ENCODE data around the gene ABLIM2. TPM values are rescaled to one million over a fixed set of nuclear protein-coding genes. Genes with fewer than 3 reads are reported as not detected.
"Not testable (repeated sequence)": the region's sequence is repeated elsewhere in the genome, so short reads cannot be mapped to it uniquely, and the experiment has no call there.

ABLIM2 gene
- total RNA-seq, 4 donors from 2014 or later = 4.2 to 28.5 (median 8.7) TPM

DNA sequence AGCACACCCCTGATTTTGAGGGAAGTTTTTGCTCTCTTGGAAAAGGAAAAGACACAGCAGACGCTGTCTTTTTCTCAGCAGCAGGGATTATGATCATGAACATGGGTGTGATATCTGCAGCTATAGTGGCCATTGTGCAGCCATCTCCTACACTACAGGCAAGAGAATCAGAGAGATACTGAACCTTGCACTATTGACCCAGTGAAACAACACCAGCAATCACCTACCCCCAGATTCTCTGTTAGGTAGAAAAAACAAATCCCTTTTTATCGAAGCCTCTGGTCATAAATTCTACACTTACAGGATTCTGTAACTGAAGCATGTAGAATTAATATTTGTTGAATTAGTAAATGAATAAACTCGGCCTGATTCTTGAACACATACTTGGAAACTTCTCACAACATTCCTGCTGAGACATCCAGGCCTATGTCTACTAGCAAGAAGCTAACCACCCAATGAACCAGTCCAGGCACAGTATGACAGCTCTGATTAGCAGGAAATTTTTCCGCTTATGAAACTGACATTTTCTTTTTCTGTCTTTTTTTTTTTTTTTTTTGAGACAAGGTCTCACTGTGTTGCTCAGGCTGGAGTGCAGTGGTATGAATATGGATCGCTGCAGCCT, 213.9 kb downstream of the ABLIM2 start:
- peaks cover 6 to 42% (median 27%) of the 10 kb centered on the region in 4 donors for H3K4me1 ChIP-seq
- peak overlapping the region in 2 of 4 donors; percentile 4 to 40 for H3K27ac ChIP-seq (replicated peaks in 1 of 4)
- no peak overlapping the region for H3K4me3 ChIP-seq
- no peaks in the 10 kb centered on the region for H3K9me3 ChIP-seq
- TF ChIP-seq, protein P1, sequence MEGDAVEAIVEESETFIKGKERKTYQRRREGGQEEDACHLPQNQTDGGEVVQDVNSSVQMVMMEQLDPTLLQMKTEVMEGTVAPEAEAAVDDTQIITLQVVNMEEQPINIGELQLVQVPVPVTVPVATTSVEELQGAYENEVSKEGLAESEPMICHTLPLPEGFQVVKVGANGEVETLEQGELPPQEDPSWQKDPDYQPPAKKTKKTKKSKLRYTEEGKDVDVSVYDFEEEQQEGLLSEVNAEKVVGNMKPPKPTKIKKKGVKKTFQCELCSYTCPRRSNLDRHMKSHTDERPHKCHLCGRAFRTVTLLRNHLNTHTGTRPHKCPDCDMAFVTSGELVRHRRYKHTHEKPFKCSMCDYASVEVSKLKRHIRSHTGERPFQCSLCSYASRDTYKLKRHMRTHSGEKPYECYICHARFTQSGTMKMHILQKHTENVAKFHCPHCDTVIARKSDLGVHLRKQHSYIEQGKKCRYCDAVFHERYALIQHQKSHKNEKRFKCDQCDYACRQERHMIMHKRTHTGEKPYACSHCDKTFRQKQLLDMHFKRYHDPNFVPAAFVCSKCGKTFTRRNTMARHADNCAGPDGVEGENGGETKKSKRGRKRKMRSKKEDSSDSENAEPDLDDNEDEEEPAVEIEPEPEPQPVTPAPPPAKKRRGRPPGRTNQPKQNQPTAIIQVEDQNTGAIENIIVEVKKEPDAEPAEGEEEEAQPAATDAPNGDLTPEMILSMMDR (IDR thresholded peaks at IDR 0.05) = no peak
- no peak for TF ChIP-seq EP300 (IDR thresholded peaks at IDR 0.05)
- TF ChIP-seq POLR2A (IDR thresholded peaks at IDR 0.05; ENCODE audit: low read depth) = no peak
- TF ChIP-seq POLR2AphosphoS5 (IDR thresholded peaks at IDR 0.05) = no peak
- H3K36me3 ChIP-seq = no peaks in the 10 kb centered on the region
- intact Hi-C loops (cut with DNase I) = no loop called here
- 67% methylated on average over 5 of the region's 5 CpGs for WGBS
- no peak for DNase-seq (ENCODE audit: extremely low spot score)
- no peaks in the 10 kb centered on the region for H3K27me3 ChIP-seq

DNA sequence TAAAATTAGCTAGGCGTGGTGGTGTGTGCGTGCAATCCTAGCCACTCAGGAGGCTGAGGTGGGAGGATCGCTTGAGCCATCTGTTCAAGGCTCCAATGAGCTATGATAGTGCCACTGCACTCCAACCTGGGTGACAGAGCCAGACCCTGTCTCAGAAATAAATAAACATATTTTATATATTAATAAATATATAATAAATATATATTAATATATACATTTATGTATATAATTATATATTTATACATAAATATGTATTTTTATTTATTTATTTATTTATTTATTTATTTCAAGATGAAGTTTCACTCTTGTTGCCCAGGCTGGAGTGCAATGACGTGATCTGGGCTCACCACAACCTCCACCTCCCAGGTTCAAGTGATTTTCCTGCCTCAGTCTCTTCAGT, 214.9 kb downstream of the ABLIM2 start:
- H3K36me3 ChIP-seq; intact Hi-C loops (cut with DNase I); H3K27me3 ChIP-seq; H3K4me3 ChIP-seq; H3K9me3 ChIP-seq; DNase-seq (ENCODE audit: extremely low spot score); H3K27ac ChIP-seq (replicated peaks in 1 of 4): not testable (repeated sequence)
- 96% methylated on average over 4 of the region's 4 CpGs for WGBS
- peaks cover 6 to 32% (median 17%) of the 10 kb centered on the region in 4 donors for H3K4me1 ChIP-seq

DNA sequence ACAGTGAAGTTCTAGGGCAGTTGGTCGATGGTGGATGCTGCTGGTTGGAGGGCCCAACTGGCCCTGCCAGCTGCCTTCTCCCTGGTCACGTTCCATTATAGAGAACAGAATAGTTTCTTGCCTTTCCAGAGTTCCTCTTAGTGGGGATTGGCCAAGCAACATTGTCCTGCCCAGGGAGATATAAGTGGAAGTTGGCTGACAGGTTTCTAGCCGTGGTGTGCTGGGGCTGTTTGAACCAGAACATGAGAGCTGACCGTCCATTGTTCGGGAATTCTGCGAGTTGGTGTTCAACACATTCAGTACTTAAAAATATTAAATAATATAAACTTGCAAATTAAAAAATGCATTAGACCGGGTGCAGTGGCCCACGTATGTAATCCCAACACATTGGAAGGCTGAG, 215.4 kb downstream of the ABLIM2 start:
- H3K27ac ChIP-seq (replicated peaks in 1 of 4) = no peak overlapping the region
- H3K4me3 ChIP-seq = no peak overlapping the region
- H3K4me1 ChIP-seq = peaks cover 6 to 31% (median 19%) of the 10 kb centered on the region in 4 donors
- TF ChIP-seq, protein P1 (IDR thresholded peaks at IDR 0.05) = no peak
- TF ChIP-seq POLR2AphosphoS5 (IDR thresholded peaks at IDR 0.05) (no peak), POLR2A (IDR thresholded peaks at IDR 0.05; ENCODE audit: low read depth) (no peak), EP300 (IDR thresholded peaks at IDR 0.05) (no peak)
- H3K27me3 ChIP-seq = no peaks in the 10 kb centered on the region
- H3K9me3 ChIP-seq = no peaks in the 10 kb centered on the region
- H3K36me3 ChIP-seq = no peaks in the 10 kb centered on the region
- no peak for DNase-seq (ENCODE audit: extremely low spot score)
- 95% methylated on average over 8 of the region's 8 CpGs for WGBS
- intact Hi-C loops (cut with DNase I) = no loop called here

DNA sequence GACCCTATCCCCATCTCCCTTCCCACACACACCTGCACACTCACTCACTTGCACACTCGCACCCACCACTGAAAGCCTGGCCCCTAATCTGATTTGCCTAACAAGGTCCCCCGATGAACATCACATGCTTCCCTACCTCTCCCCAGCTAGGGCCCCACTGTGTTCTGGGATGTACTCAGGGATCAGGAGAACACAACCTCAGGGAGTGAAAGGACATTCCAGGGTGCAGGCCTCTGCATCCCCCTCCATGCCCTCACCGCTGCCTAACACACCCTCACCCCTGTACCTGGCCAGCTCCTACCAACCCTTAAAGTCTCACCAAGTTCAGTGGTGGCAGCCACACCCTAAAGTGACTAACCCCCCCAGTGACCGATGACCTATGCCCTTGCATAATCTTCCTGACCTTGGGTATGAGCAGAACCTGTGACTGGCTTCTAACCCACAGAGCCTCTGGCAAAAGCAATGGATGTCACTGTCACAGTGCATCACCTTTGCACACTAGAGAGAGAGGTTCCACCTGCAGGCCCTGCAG, 216.6 kb downstream of the ABLIM2 start:
- Histone ChIP-seq H3K4me1 (peaks cover 9 to 43% (median 30%) of the 10 kb centered on the region in 4 donors), H3K36me3 (no peaks in the 10 kb centered on the region), H3K27ac (replicated peaks in 1 of 4) (no peak overlapping the region), H3K4me3 (no peak overlapping the region), H3K27me3 (no peaks in the 10 kb centered on the region), H3K9me3 (no peaks in the 10 kb centered on the region)
- no peak for DNase-seq (ENCODE audit: extremely low spot score)
- TF ChIP-seq EP300 (IDR thresholded peaks at IDR 0.05) (no peak), POLR2AphosphoS5 (IDR thresholded peaks at IDR 0.05) (no peak), POLR2A (IDR thresholded peaks at IDR 0.05; ENCODE audit: low read depth) (no peak)
- TF ChIP-seq, protein P1 (IDR thresholded peaks at IDR 0.05) = no peak
- intact Hi-C loops (cut with DNase I) = no loop called here
- 96% methylated on average over 3 of the region's 4 CpGs for WGBS

DNA sequence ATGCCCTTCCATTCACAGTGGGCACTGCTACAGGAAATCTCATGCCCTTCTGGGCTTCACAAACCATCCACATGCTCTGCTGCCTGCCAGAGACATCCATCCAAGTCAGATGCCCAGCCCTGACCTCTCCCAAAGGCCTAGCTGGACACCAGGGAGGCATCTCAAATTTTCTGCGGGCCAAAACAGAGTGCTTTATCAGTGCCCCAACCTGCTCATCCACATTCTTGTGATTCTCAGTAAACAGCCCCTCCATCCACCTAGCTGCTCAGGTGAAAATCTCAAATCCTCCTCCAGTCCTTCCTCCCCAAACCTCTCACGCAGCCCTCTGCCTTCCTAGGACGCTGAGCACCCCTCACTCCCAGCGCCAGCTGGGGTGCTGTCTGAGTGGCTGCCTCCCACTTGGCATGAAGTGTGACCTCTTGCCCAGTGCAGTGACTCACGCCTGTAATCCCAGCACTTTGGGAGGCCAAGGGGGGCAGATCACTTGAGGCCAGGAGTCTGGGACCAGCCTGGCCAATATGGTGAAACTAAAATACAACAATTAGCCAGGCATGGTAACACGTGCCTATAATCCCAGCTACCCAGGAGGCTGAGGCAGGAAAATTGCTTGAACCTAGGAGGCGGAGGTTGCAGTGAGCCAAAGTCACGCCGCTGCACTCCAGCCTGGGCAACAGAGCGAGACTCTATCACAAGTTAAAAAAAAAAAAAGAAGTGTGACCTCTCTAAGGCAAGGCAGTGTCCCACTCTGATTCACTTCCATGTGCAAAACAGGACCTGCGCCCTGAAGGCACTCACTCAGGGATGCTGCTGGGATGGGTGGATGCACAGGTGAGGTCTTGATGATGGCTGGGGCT, 217.3 kb downstream of the ABLIM2 start:
- no peaks in the 10 kb centered on the region for H3K36me3 ChIP-seq
- DNase-seq (ENCODE audit: extremely low spot score) = no peak
- TF ChIP-seq, protein P1 (IDR thresholded peaks at IDR 0.05) = no peak
- TF ChIP-seq POLR2A (IDR thresholded peaks at IDR 0.05; ENCODE audit: low read depth) (no peak), EP300 (IDR thresholded peaks at IDR 0.05) (no peak), POLR2AphosphoS5 (IDR thresholded peaks at IDR 0.05) (no peak)
- intact Hi-C loops (cut with DNase I) = no loop called here
- H3K9me3 ChIP-seq = no peaks in the 10 kb centered on the region
- peak overlapping the region in 1 of 4 donors; percentile 23 for H3K27ac ChIP-seq (replicated peaks in 1 of 4)
- H3K27me3 ChIP-seq = no peaks in the 10 kb centered on the region
- 81% methylated on average over 11 of the region's 11 CpGs for WGBS
- H3K4me1 ChIP-seq = peaks cover 9 to 50% (median 36%) of the 10 kb centered on the region in 4 donors
- H3K4me3 ChIP-seq = no peak overlapping the region
